Forelimb muscle (tissue), 1 donor: ENCODE data around the gene ARHGEF4. TPM values are rescaled to one million over a fixed set of nuclear protein-coding genes. Genes with fewer than 3 reads are reported as not detected.

Source experiments
- DNase-seq: peaks from one replicate; pipeline ENCODE4 v3.0.0-alpha.2; 2013; ENCODE audit warnings: low read depth
- polyA plus RNA-seq: library from polyadenylated mRNA; unstranded; fragments of 120-200 nt; gene quantifications from one replicate; pipeline ENCODE4 v1.2.1, GENCODE V29; 2013; ENCODE audit not compliant: insufficient read length

The ARHGEF4 gene
- polyA plus RNA-seq, 1 donor, result 11.3 TPM

GRCh38 chr2:130915595-130916437 lies 79.1 kb downstream of the ARHGEF4 start:
- DNase-seq, result no peak

GRCh38 chr2:130916438-130916705 lies 79.7 kb downstream of the ARHGEF4 start:
- DNase-seq, result no peak

GRCh38 chr2:130917006-130917688 lies 80.4 kb downstream of the ARHGEF4 start:
- DNase-seq, result no peak

- DNase-seq, result no peak
Observed at GRCh38 chr2:130918393-130918792, 81.7 kb downstream of the ARHGEF4 start.

- peak; percentile 5 for DNase-seq
Observed at GRCh38 chr2:130920415-130921163, 83.9 kb downstream of the ARHGEF4 start.

DNA sequence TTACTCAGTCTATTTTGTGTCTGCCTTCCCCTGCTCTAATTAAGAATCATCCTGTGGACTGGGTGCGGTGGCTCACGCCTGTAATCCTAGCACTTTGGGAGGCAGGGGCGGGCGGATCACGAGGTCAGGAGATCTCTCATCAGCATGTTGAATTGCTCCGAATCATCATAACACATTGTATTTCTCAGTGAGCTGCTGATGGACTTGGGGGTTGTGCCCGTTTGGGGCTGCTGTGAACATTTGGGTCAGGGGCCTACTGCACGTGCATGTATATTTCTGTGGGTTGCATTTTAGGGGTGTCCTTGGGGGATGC lies 84.4 kb downstream of the ARHGEF4 start:
- no peak for DNase-seq

DNA sequence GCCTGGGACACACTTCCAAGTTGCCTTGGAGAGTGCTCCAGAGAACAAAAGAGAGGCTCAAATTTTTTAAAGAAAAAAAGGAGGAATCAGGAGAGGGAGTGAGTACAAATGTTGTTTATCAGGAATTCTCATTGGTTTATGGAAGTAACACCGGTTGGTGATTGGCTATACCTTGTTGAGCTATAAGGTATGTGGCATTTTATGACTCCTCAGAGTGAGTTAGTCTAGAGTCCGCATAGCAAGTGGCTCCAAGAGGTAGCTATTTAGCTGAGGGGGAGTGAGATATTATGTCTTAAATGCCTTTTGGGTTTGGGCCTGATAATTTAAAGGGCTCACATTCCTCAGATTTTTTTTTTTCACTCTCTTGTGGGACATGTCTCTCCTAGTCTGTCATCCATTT lies 85.7 kb downstream of the ARHGEF4 start:
- DNase-seq, result no peak

DNA sequence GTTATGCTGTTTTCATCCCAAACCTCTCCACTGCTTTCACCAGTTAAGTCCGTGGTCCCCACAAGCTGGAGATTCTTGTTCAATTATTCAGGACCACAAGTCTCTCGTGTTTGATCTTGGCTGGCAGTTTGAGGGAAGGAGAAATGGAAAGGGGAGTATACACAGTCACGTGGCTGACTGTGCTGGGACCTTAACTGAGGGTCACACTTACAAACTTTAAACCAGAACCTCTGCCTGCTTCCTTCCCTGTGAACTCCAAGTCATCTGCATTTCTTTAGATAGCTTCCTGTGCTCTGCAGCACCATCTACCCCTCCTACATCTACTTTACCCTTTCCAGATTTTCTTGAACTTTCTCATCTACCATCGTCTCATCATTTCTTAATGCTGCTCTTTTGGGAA lies 91.7 kb downstream of the ARHGEF4 start:
- no peak for DNase-seq

GRCh38 chr2:130930740-130931659 lies 94.3 kb downstream of the ARHGEF4 start:
- no peak for DNase-seq

DNA sequence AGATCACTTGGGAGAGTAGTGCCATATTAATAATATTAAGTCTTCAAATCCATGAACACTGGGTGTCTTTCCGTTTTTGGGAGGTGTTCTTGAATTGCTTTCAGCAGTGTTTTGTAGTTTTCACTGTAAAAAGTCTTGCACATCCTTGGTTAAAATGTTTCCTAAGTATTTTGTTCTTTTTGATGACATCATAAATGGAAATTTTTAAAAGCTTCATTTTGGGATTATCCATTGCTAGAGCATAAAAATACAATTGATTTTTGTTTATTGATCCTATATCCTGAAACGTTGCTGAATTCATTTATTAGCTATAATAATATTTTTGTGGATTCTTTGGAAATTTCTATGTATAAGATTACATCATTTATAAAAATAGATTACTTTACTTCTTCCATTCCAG lies 96.8 kb downstream of the ARHGEF4 start:
- DNase-seq, result no peak

DNA sequence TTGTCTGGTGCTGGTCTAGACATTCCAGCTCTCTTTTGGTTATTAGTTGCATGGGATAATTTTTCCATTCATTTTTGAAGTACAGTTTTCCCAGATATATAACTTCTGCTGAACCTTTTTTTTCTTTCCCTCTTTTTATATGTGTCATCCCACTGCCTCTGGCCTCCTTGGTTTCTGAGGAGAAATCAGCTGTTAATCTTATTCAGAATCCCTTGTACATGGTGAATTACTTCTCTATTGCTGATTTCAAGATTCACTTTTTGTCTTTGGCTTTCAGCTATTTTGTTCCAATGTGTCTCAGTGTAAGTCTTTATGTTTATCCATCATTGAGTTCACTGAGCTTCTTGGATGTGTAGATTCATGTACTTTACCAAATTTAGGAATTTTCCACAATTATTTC lies 99.7 kb downstream of the ARHGEF4 start:
- DNase-seq, result no peak

- DNase-seq, result no peak
Observed at GRCh38 chr2:130947967-130948366, 111.3 kb downstream of the ARHGEF4 start.

GRCh38 chr2:130949954-130950353 lies 113.2 kb downstream of the ARHGEF4 start:
- DNase-seq, result no peak

- no peak for DNase-seq
Observed at GRCh38 chr2:130951018-130951417, 114.3 kb downstream of the ARHGEF4 start.

DNA sequence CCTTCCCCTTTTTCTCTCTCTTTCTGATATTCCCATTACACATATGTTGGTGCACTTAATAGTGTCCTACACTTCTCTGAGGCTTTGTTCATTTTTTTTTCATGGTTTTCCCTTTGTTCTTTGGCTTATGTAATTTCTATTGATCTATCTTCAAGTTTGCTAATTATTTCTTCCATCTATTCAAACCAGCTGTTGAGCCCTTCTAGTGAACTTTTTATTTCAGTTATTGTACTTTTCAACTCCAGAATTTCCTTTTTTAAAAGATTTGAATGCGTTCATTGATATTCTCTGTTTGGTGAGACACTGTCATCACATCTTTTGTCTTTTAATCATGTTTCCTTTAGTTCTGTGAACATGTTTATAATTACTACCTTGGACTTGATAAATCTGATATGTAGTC lies 118.2 kb downstream of the ARHGEF4 start:
- no peak for DNase-seq

DNA sequence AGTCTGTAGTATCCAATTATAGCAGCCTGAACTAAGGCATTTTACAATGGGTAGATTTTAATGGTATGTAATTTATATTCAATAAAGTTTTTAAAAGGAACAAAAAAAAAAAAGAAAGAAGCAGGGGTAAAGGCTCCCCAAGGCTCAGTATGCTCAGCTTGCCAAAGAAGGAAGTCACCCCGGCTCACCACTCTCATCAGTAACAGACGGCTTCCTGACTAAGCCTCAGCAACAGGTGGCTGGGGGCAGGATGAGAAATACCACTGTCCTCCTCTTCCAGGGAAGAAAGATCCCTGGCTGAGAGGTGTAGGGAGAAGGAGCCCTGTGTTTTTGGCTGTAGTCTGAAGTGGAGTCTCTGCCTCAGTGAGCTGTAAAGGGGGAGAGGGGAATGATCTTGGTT lies 121.2 kb downstream of the ARHGEF4 start:
- DNase-seq, result no peak

DNA sequence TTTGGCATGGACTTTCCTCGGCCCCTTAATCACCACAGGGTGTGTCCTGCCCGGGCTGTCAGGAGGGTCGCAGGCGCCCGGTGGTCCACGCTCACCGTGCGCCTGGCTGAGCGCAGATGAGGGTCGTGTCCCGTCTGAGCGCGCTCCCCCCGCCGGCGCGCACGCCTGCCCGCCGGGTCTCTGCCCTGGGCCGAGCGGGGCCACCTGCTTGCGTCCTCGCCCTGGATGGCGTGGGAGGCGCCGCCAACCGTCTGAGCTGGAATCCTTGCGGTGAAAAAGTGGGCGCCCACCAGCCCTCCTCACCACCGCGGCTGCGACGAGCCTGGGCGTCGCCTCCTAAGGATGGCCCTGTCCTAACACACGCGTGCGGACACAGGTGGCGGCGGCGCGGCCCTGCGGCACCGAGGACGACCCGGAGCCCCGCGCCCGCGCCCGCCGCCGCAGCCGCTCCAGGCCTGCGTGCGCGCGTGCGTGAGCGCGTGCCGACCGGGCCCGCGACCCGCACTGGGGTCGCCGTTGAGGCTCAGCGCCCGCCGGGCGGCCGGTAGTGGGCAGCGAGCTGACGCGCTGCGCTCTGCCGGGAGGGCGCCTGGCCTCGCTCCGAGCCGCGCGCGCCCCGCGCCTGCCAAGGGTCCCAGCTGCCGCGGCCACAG lies 126.6 kb downstream of the ARHGEF4 start:
- DNase-seq, result no peak

DNA sequence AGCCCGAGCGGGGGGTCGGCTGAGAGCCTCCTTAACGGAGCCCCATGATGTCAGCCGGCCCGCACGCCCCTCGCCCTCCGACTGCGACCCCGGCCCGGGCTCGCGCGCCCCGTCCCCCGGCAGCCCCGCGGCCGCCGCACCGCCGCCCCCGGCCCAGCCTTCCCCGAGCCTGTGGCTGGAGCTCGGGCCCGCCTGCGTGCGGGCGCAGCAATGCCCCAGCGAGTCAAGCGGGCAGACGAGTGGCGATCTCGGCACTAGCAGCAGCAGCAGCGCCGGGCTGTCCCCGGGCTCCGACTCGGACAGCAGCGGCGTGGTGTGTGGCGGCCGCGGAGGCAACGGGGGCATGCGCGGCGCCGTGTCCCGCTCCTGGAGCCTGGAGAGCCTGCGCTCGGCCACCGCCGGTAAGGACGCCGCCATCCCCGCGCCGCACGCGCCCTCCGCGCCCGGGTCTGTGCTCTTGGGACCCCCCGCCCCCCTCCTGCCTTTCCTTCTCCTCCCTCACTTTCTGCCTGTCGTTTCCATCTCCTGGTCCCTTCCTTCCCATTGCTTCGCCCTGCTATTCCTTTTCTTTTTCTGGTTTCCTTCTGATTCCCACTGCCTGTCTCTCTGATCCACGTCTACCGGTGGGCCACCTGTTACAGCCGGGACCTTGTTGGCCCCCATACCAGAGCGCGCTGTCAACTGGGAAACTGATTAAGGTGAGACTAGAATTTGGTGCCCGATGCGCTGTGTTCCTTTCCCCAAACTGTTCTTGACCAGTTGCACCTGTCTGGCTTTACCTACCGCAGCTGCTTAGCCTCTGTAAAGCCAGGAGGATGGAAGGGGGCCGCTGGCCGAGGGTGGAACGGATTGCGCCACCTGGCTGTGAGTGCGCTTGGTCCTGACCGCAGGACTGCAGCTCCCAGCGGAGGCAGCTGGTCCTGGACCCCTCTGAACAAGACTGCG lies 127.4 kb downstream of the ARHGEF4 start:
- DNase-seq, result no peak

DNA sequence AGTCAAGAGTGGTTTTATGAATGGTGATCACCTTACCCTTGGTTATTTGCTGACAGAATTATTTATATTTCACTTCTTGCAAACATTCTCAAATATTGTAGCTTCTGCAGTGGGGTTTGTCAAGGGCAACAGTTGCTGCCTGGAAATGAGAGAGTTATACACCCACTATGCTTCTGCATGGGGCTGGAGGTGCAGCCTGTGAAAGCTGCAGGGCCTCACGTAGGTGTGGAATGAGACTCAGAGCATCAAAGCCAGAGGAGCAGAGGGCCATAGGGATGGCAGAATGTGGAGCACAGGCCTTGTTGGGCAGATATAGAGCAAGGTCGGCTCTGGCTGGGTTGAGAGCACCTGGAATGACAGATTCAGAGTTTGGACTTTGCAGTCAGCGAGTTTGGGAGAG lies 128.2 kb downstream of the ARHGEF4 start:
- DNase-seq, result no peak

DNA sequence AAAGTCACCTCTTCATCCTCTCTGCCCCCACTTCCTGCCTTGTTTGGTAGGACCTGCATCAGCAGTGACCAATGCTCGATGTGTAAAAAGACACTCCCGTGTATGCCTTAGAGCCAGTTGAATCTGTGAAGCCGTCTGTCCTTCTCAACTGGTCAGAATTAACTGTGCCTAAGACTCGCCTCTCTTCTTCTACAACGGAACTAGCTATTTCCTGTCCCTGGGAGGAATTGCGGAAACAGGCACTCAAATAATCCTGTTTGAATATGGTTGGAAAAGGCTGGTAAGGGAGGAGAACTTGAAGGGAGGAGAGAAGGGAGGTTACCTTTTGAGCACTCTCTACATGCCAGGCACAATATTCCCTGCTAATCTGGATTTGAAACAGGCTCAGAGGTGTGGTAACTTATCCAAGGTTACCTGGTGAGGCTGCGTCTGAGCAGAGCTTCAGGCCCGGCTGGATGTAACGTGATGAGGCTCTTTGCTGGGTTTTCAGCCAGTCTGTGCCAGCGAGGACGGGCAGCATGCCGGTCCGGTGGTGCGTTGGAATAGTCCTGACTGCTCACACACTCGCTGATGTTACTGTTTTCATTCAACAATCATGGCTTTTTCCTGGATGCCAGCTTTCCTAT lies 129.5 kb downstream of the ARHGEF4 start:
- no peak for DNase-seq
